Stimulated activated CD8-positive, alpha-beta memory T cell treated with anti-CD3 and anti-CD28 coated beads, Interleukin-15, amount 100 ng/mL, for 24 hours (primary cell): ENCODE data around the gene ASRGL1.
"Not testable (repeated sequence)": the region's sequence is repeated elsewhere in the genome, so short reads cannot be mapped to it uniquely, and the experiment has no call there.

Experiments
- DNase-seq: peaks from one replicate; pipeline ENCODE4 v3.0.0-alpha.2; 2020; ENCODE audit warnings: low read depth

Gene ASRGL1

GRCh38 chr11:62337303-62338181 is at the start of gene ASRGL1:
Gene ASRGL1, plus strand, starts transcription at chr11:62337448. Its CDS starts 530 bp downstream, at chr11:62337978.
- peak; percentile 51 for DNase-seq

GRCh38 chr11:62295504-62295903 is 41.7 kb upstream of the ASRGL1 start:
- DNase-seq, result no peak

GRCh38 chr11:62298975-62299374 is 38.3 kb upstream of the ASRGL1 start, which contains the start of gene SCGB1D4:
Gene SCGB1D4, minus strand, starts transcription at chr11:62299075. Its CDS starts 65 bp downstream, at chr11:62299010.
- no peak for DNase-seq

- no peak for DNase-seq
Observed at GRCh38 chr11:62306227-62306626, 31.0 kb upstream of the ASRGL1 start.

DNA sequence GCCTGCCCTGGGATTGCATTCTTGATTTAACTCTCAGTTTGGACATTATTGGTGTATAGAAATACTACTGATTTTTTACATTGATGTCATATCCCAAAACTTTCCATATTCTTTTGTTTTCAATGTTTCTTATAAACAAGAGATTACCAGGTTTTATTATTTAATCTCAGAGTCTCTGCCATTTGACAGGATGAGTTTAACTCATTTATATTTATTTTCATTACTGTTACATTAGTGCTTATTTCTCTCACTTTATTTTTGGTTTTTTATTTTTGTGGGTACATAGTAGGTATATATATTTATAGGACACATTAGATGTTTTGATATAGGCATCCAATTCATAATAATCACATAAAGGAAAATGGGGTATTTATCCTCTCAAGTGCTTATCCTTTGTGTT is 29.3 kb upstream of the ASRGL1 start:
- DNase-seq, result no peak

GRCh38 chr11:62309991-62310390 is 27.3 kb upstream of the ASRGL1 start:
- no peak for DNase-seq

GRCh38 chr11:62315431-62315830 is 21.8 kb upstream of the ASRGL1 start:
- no peak for DNase-seq

DNA sequence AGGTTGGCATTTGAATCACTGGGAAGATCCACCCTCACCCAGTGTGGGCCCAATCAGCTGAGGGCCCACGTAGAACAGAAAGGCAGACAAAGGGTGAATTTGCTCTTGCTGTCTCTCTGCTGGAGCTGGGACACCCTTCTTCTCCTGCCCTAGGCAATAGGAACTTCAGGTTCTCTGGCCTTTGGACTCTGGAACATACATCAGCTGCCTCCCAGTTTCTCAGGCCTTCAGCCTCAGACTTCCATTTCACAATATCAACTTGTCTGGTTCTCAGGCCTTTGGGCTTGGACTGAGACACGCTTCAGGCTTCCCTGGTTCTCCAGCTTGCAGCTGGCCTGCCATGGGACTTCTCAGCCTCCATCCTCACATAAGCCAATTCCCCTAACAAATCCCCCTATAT is 14.7 kb upstream of the ASRGL1 start:
- DNase-seq, result no peak

DNA sequence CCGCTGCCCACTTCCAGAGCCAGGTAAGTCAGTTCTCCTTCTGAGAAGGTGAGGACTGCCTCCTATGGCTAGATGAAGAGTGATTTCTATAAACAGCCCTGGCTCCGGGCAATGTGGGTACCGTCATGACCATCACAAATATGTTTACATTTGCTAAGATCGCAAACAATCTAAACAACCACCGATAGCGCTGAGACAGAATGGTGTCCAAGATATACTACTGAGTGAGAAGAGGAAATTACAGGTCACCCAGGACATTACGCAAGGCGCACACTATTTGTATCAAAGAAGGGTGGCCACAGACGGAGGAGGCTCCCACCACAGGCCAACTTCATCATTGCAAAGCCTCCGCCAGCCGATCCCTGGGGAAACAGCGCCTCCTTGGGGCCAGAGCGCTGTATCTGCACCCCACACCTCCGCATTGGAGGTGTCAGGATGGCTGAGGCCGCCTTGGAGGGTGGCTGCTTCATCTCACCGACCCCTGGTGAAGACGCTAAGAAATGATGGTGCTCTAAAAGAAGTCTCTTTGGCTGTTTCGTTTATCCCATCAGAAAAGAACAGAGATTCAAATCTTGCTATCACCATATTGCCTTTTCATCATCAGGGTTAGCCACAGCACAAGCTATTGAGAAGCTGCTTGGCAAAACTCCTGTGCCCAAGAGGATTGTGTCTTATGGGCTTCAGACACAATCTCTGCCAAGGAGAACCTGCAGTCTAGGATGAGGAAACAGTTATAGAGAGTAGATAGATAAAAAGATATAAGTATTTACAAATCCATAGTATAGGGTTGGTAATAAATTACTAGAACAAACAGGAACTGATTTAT is 12.3 kb upstream of the ASRGL1 start:
- DNase-seq, result no peak

DNA sequence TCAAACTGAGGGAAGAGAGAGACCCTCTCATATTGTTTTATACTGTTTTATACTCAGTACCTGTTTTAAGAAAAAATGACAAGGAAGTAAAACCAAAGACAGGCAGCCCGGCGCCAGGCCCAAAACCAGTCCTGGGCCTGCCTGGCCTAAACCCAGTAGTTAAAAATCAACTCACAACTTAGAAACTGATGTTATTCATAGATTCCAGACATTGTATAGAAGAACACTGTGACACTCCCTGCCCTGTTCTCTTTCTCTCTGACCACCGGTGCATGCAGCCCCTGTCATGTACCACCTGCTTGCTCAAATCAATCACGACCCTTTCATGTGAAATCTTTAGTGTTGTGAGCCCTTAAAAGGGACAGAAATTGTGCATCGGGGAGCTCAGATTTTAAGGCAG is 11.5 kb upstream of the ASRGL1 start:
- not testable (repeated sequence) for DNase-seq

GRCh38 chr11:62326719-62327118 is 10.5 kb upstream of the ASRGL1 start:
- DNase-seq, result not testable (repeated sequence)

DNA sequence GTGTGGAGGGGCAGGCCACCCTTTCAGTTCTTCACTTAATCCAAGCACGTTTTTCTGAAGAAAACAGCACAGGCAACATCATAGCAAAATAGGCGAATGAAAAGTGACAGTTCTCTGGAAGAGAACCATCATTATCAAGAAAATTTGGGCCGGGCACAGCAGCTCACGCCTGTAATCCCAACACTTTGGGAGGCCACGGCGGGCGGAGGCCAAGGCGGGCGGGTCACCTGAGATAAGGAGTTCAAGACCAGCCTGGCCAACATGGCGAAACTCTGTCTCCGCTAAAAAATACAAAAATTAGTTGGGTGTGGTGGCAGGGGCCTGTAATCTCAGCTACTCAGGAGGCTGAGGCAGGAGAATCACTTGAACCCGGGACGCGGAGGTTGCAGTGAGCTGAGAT is 9.7 kb upstream of the ASRGL1 start:
- DNase-seq, result not testable (repeated sequence)

DNA sequence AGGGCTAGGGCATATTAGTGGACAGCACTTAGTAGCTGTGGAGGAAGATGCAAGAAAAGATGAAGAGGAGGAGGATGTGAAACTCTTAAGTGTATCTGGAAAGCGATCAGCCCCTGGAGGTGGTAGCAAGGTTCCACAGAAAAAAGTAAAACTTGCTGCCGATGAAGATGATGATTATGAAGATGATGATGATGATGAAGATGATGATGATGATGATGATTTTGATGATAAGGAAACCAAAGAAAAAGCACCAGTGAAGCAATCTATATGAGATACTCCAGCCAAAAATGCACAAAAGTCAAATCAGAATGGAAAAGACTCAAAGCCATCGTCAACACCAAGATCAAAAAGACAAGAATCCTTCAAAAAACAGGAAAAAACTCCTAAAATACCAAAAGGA is 6.0 kb upstream of the ASRGL1 start:
- DNase-seq, result not testable (repeated sequence)

- no peak for DNase-seq
Observed at GRCh38 chr11:62333768-62334167, 3.5 kb upstream of the ASRGL1 start.

GRCh38 chr11:62336949-62337302 is 322 bp upstream of the ASRGL1 start:
- DNase-seq, result not testable (repeated sequence)

DNA sequence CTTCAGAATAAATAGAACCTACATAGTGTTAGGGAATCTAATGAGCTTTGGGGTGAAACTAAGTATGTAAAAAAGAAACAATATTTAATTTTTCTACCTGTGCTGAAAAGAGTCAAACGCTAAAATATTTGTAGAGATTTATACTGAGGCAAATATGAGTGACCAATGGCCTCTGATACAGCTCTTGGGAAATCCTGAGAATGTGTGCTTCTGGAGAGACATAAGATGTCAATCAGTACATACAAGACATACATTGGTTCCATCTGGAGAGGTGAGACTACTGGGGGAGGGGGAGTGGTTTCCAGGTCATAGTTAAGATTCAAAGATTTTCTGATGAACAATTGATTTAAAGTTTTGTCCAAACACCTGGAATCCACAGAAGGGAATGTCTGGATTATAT is 970 bp downstream of the ASRGL1 start:
- DNase-seq, result no peak

GRCh38 chr11:62340269-62340901 is 3.1 kb downstream of the ASRGL1 start:
- DNase-seq, result no peak

DNA sequence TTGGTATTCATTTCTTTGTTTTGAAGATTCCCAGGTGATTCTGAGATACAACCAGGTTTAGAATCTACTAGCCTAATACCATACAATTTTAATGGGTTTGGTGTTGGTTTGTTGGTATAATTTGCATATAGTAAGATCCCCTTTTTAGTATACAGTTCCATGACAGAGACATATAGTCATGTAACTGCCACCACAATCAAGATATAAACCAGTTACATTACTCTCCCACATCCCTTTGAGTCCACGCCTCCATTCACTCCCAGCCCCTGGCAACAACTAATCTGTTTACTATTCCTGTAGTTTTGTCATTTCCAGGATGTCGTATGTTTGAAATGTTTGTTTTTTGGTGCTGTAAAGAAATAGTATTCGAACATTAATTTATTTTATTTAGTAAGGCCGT is 4.3 kb downstream of the ASRGL1 start:
- DNase-seq, result no peak

DNA sequence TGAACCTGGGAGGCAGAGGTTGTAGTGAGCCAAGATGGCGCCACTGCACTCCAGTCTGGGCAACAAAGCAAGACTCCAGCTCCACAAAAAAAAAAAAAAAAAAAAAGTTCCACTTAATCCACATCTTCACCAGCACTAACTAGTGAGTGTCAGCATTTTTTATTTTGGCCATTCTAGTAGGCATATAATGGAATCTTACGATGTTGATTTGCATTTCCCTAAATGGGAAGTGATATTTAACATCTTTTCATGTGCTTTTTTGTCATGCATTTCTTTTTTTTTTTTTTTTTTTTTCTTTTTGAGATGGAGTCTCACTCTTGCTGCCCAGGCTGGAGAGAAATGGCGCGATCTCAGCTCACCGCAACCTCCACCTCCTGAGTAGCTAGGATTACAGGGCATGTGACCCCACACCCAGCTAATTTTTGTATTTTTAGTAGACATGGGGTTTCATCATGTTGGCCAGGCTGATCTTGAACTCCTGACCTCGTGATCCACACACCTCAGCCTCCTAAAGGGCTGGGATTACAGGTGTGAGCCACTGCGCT is 6.5 kb downstream of the ASRGL1 start:
- not testable (repeated sequence) for DNase-seq

DNA sequence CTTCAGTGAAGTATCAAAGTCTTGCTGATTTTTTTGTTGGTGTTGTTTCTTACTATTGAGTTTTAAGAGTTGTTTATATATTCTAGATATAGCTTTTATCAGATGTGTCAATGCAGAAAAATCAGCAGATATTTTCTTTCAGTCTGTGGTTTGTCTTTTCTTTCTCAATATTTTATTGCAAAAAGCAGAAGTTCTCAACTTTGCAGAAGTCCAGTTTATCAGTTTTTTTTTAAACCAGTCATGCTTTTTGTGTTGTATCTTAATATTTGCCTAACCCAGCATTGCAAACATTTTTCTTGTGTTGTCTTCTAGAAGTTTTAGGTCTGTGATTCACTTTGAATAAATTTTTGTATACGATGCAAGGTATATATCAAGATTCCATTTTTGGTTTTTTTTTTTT is 7.0 kb downstream of the ASRGL1 start:
- no peak for DNase-seq

DNA sequence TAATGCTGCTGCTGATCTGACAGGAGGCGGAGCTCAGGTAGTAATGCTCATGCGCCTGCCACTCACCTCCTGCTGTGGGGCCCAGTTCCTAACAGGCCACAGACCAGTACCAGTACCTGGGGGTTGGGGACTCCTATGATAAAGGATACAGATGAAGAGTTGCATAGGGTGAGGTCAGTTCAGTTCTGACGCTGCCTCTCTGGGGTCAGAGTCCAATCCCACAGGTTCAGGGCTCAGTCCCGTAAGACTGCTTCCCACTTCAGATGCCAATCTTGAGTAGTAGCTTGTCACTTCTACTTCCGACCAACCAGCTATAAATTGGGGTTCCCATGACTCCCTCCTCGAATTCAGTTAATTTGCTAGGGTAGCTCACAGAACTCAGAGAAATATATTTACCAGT is 8.6 kb downstream of the ASRGL1 start:
- DNase-seq, result no peak
